NCI-H748 (cell line): Measurements from ENCODE around the gene CACNG5.

ENCODE experiments used
- DNase-seq: peaks from one replicate; lab custom pipeline; 2025; ENCODE audit not compliant: unreplicated experiment; lab: John Stamatoyannopoulos, UW

Gene CACNG5

GRCh38 chr17:66848496-66848895, 13.6 kb downstream of the CACNG5 start:
- no peak for DNase-seq

- DNase-seq: no peak
These were observed 14.2 kb downstream of the CACNG5 start for GRCh38 chr17:66849032-66849655.

- no peak for DNase-seq
These were observed 15.1 kb downstream of the CACNG5 start for GRCh38 chr17:66849851-66850580.

- no peak for DNase-seq
These were observed 15.8 kb downstream of the CACNG5 start for GRCh38 chr17:66850692-66851091.

- DNase-seq: no peak
These were observed 20.3 kb downstream of the CACNG5 start for GRCh38 chr17:66855204-66855603.

- no peak for DNase-seq
These were observed 23.5 kb downstream of the CACNG5 start for GRCh38 chr17:66858226-66859083.

GRCh38 chr17:66859353-66859752, 24.4 kb downstream of the CACNG5 start:
- DNase-seq: no peak

- DNase-seq: no peak
These were observed 25.3 kb downstream of the CACNG5 start for GRCh38 chr17:66860204-66860603.

GRCh38 chr17:66863820-66864219, 28.9 kb downstream of the CACNG5 start:
- no peak for DNase-seq

GRCh38 chr17:66865151-66865550, 30.2 kb downstream of the CACNG5 start:
- DNase-seq: no peak

GRCh38 chr17:66873962-66874361, 39.0 kb downstream of the CACNG5 start:
- DNase-seq: no peak

- no peak for DNase-seq
These were observed 50.0 kb downstream of the CACNG5 start for GRCh38 chr17:66884931-66885330.

GRCh38 chr17:66885417-66885816, 50.5 kb downstream of the CACNG5 start:
- DNase-seq: no peak

GRCh38 chr17:66889480-66890230, 54.7 kb downstream of the CACNG5 start:
- no peak for DNase-seq

- no peak for DNase-seq
These were observed 57.3 kb downstream of the CACNG5 start for GRCh38 chr17:66892246-66892645.

GRCh38 chr17:66893382-66893781, 58.5 kb downstream of the CACNG5 start:
- no peak for DNase-seq

- DNase-seq: no peak
These were observed 58.9 kb downstream of the CACNG5 start for GRCh38 chr17:66893863-66894262.

- DNase-seq: no peak
These were observed 62.2 kb downstream of the CACNG5 start for GRCh38 chr17:66897141-66897540.

- DNase-seq: no peak
These were observed 63.6 kb downstream of the CACNG5 start for GRCh38 chr17:66898536-66898935.

- DNase-seq: peak; percentile 22
These were observed 65.5 kb downstream of the CACNG5 start for GRCh38 chr17:66900126-66901010.
